ENCODE measurements around the gene PRKACB.
A peak's percentile ranks its signal among the peaks of the same experiment; 100 is the strongest.
"Not testable (repeated sequence)": the region's sequence is repeated elsewhere in the genome, so short reads cannot be mapped to it uniquely, and the experiment has no call there.

PRKACB gene

DNA sequence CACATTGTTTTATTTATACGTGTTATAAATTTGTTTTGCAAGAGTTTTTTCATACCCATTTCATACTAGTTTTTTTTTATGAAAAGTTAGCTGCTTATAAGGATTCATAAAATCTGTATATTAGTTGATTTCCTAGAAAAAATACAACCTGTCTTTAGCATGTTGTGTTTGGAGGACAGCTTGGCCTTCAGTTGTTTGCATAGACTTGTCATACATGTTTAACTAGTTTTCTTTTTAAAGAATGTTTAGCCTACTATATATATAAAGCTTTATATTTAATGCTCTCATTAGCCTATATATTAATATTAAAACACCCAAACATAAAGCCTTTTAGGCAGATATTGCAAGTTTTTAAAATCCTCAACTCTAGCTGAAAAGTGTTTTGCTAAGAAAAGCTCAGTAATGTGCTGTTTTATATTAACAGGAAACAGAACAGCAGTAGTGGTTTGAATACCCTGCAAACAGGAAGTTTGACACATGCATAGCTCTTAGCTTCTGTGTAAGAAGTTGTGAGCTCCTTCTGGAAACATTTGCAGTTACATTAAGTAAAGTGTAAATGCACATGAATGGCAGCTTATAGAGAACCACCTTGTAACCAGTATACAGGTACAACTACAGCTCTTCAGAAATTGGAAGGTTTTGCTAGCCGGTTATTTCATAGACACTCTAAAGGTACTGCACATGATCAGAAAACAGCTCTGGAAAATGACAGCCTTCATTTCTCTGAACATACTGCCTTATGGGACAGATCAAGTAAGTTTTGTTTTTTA is at the start of gene PRKACB:
TSS of gene PRKACB (plus strand) at position 476 of the 770 bp plus-strand sequence. CDS start at position 567, 91 bp downstream.
- H3K4me3 ChIP-seq (replicated peaks; ENCODE audit: low read depth, low read length), result no peak within 1 kb of the TSS
- TF ChIP-seq, protein P1, sequence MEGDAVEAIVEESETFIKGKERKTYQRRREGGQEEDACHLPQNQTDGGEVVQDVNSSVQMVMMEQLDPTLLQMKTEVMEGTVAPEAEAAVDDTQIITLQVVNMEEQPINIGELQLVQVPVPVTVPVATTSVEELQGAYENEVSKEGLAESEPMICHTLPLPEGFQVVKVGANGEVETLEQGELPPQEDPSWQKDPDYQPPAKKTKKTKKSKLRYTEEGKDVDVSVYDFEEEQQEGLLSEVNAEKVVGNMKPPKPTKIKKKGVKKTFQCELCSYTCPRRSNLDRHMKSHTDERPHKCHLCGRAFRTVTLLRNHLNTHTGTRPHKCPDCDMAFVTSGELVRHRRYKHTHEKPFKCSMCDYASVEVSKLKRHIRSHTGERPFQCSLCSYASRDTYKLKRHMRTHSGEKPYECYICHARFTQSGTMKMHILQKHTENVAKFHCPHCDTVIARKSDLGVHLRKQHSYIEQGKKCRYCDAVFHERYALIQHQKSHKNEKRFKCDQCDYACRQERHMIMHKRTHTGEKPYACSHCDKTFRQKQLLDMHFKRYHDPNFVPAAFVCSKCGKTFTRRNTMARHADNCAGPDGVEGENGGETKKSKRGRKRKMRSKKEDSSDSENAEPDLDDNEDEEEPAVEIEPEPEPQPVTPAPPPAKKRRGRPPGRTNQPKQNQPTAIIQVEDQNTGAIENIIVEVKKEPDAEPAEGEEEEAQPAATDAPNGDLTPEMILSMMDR (IDR thresholded peaks at IDR 0.05; ENCODE audit: low read depth, low read length, missing control alignments), result no peak
- DNase-seq (ENCODE audit: extremely low read depth, low read depth), result peak; percentile 39

DNA sequence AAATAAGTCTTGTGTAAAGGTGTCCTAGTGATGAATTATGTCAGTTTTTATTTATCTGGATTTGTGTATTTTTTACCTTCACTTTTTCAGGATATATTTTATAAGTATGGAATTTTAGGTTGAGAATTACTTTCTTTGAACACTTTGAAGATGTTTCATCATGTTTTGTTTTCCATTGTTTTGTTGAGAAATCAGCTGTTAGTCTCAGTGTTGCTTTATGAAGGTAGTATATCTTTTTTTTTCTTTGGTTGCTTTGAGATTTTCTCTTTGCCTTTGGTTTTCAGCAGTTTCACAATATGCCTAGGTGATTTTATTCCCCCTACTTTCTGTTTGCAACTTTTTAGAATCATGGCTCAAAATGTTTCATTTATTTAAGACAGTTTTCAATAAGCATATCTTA is 48.8 kb upstream of the PRKACB start:
- TF ChIP-seq, protein P1 (IDR thresholded peaks at IDR 0.05; ENCODE audit: low read depth, low read length, missing control alignments), result no peak
- DNase-seq (ENCODE audit: extremely low read depth, low read depth), result no peak
- no peak overlapping the region for H3K4me3 ChIP-seq (replicated peaks; ENCODE audit: low read depth, low read length)

DNA sequence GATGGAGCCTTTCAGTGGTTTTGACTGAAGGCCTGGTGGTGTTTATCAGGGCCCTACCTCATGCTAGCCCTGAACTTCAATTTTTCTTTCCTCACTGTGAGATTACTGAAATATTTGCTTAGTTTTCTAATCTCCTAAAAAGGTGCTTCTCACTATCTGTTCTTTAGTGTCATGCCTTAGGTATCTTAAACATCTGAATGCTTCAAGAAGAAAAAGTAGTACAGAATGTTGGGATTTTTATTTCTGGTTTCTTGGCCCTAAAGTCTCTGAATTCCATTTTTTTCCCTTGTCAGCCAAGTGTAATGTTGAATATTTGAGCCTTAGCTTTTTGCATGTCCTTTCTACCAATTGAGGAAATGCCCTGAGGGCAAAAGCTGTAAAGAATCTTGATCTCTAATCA is 47.9 kb upstream of the PRKACB start:
- no peak overlapping the region for H3K4me3 ChIP-seq (replicated peaks; ENCODE audit: low read depth, low read length)
- TF ChIP-seq, protein P1 (IDR thresholded peaks at IDR 0.05; ENCODE audit: low read depth, low read length, missing control alignments), result no peak
- DNase-seq (ENCODE audit: extremely low read depth, low read depth), result no peak

DNA sequence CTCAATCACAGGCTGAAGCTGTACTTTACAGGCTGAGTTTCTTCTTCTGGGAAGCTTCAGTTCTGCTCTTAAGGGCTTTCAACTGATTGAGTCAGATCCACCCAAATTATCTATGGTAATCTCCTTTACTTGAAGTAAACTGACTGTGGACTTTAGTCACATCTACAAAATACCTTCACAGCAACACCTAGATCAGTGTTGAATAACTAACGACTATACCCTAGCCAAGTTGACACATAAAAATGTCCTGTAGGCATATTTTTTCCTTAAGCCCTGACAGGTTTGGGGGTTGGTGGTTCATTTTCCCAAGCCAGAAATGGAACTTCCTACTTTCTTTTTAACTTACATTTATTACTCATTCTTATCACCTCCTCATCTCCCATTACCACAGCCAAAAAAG is 42.9 kb upstream of the PRKACB start:
- no peak for DNase-seq (ENCODE audit: extremely low read depth, low read depth)
- TF ChIP-seq, protein P1 (IDR thresholded peaks at IDR 0.05; ENCODE audit: low read depth, low read length, missing control alignments), result no peak
- H3K4me3 ChIP-seq (replicated peaks; ENCODE audit: low read depth, low read length), result no peak overlapping the region

DNA sequence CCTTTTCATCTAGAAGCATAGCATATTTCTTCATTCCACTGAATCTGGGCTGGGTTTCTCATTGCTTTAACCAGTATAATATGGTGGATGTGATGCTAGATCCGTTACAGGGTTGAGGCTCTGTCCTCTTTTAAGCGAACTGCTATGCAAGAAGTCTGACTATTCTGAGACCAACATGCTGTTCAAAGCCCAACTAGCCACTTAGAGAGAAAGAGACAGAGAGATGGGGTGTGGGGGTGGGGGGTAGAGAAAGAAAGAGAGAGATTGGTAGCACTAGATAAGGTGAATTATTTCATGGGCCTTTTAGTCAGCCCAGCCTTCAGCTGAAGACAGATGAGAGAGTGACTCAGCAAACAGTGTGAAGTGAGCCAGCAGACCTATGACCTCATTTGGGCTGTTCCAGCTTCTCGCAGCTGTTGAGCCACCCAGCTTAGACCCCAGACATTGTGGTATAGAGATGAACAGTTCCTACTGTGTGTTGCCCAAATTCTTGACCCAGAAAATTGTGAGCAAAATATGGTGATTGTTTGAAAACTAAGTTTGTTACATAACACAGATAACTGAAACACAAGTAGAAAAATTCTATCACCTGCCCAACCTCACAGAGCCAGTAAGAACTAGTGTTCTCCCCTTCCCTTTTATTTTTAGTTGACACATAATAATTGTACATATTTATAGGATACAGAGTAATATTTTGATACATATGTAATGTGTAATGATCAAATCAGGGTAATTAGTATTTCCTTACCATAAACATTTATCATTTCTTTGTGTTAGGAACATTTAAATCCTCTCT is 40.7 kb upstream of the PRKACB start:
- TF ChIP-seq, protein P1 (IDR thresholded peaks at IDR 0.05; ENCODE audit: low read depth, low read length, missing control alignments), result no peak
- H3K4me3 ChIP-seq (replicated peaks; ENCODE audit: low read depth, low read length), result no peak overlapping the region
- peak; percentile 65 for DNase-seq (ENCODE audit: extremely low read depth, low read depth)

DNA sequence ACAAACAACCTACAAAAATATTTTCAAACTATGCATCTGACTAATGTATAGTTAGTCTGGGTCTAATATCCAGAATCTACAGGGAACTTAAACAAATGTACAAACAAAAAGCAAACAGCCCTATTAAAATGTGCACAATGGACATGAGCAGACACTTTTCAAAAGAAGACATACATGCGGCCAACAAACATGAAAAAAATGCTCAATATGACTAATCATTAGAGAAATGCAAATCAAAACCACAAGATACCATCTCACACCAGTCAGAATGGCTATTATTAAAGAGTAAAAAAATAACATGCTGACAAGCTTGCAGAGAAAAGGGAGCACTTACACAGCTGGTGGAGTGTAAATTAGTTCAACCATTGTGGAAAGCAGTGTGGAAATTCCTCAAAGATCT is 36.5 kb upstream of the PRKACB start:
- DNase-seq (ENCODE audit: extremely low read depth, low read depth), result peak; percentile 7

DNA sequence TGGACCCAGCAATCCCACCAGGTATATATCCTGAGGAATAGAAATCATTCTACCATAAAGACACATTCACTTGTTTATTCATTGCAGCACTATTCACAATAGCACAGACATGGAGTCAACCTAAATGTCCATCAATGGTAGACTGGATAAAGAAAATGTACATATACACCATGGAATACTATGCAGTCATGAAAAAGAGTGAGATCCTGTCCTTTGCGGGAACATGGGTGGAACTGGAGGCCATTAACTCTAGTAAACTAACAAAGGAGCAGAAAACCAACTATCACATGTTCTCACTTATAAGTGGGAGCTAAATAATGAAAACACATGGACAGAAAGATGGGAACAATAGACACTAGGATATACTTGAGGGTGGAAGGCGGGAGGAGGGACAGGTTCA is 36.1 kb upstream of the PRKACB start:
- no peak for DNase-seq (ENCODE audit: extremely low read depth, low read depth)
- H3K4me3 ChIP-seq (replicated peaks; ENCODE audit: low read depth, low read length), result no peak overlapping the region
- TF ChIP-seq, protein P1 (IDR thresholded peaks at IDR 0.05; ENCODE audit: low read depth, low read length, missing control alignments), result no peak

More for the DNA sequence above, 36.5 kb upstream of the PRKACB start:
- H3K4me3 ChIP-seq (replicated peaks; ENCODE audit: low read depth, low read length), result not testable (repeated sequence)

All from HFF-Myc (cell line).